Measurements from ENCODE around the gene ATP9A. TPM values are rescaled to one million over a fixed set of nuclear protein-coding genes. Genes with fewer than 3 reads are reported as not detected.

ATP9A gene
- total and polyA plus RNA-seq, 12 donors = 3.4 to 32.1 (median 24.6) TPM

GRCh38 chr20:51609251-51609650 is 158.9 kb downstream of the ATP9A start:
- Histone ChIP-seq H3K9me3 (no peaks in the 10 kb centered on the region), H3K4me3 (no peak overlapping the region), H3K27ac (no peak overlapping the region), H3K36me3 (peaks cover 0 to 89% (median 3%) of the 10 kb centered on the region in 9 donors), H3K27me3 (no peaks in the 10 kb centered on the region), H3K4me1 (peaks cover 0 to 5% (median 0%) of the 10 kb centered on the region in 9 donors)
- TF ChIP-seq CTCF (IDR thresholded peaks at IDR 0.05) = no peak
- DNase-seq (no peak), ATAC-seq (no peak)
- WGBS, 2 donors = 96% methylated on average over 9 of the region's 9 CpGs
- intact Hi-C loops (cut with DNase I) = no loop called here

GRCh38 chr20:51608061-51608460 is 160.1 kb downstream of the ATP9A start:
- DNase-seq (no peak), ATAC-seq (no peak)
- H3K9me3 ChIP-seq = no peaks in the 10 kb centered on the region
- no peak for TF ChIP-seq CTCF (IDR thresholded peaks at IDR 0.05)
- no peak overlapping the region for H3K4me3 ChIP-seq
- intact Hi-C loops (cut with DNase I) = no loop called here
- no peaks in the 10 kb centered on the region for H3K27me3 ChIP-seq
- peaks cover 0 to 91% (median 3%) of the 10 kb centered on the region in 9 donors for H3K36me3 ChIP-seq
- 81 to 88% methylated on average over 5 of the region's 5 CpGs for WGBS, 2 donors
- H3K27ac ChIP-seq = no peak overlapping the region
- H3K4me1 ChIP-seq = peaks cover 0 to 5% (median 0%) of the 10 kb centered on the region in 9 donors

GRCh38 chr20:51607170-51607569 is 161.0 kb downstream of the ATP9A start:
- ATAC-seq (no peak), DNase-seq (no peak)
- Histone ChIP-seq H3K9me3 (no peaks in the 10 kb centered on the region), H3K36me3 (peaks cover 0 to 86% (median 3%) of the 10 kb centered on the region in 9 donors), H3K27ac (no peak overlapping the region), H3K4me3 (no peak overlapping the region), H3K4me1 (peaks cover 0 to 5% (median 0%) of the 10 kb centered on the region in 9 donors), H3K27me3 (no peaks in the 10 kb centered on the region)
- WGBS, 2 donors = 47 to 89% methylated on average over 2 of the region's 2 CpGs
- intact Hi-C loops (cut with DNase I) = no loop called here
- no peak for TF ChIP-seq CTCF (IDR thresholded peaks at IDR 0.05)

- DNase-seq = no peak
- Histone ChIP-seq H3K4me3 (no peak overlapping the region), H3K4me1 (no peaks in the 10 kb centered on the region), H3K27me3 (no peaks in the 10 kb centered on the region), H3K9me3 (no peaks in the 10 kb centered on the region), H3K27ac (no peak overlapping the region), H3K36me3 (peaks cover 0 to 92% (median 4%) of the 10 kb centered on the region in 9 donors)
- no peak for ATAC-seq
- 97 to 98% methylated on average over 14 of the region's 14 CpGs for WGBS, 2 donors
- intact Hi-C loops (cut with DNase I) = no loop called here
- TF ChIP-seq CTCF (IDR thresholded peaks at IDR 0.05) = no peak
These were observed 163.3 kb downstream of the ATP9A start for GRCh38 chr20:51604851-51605250.
